ENCODE results near the gene PCSK5.

PCSK5 gene

DNA sequence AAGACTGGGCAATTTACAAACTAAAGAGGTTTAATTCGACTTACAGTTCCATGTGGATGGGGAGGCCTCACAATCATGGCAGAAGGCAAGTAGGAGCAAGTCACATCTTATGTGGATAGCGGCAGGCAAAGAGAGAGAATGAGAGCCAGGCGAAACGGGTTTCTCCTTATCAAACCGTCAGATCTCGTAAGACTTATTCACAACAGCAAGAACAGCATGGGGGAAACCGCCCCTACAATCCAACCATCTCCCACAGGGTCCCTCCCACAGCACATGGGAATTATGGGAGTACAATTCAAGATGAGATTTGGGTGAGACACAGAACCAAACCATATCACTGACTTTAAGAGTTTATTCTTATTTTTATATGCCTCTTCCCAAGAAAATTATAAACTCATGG is 443.5 kb downstream of the PCSK5 start:
- no peaks in the 10 kb centered on the region for H3K27me3 ChIP-seq (ENCODE audit: low read length)
- no peaks in the 10 kb centered on the region for H3K9me3 ChIP-seq (ENCODE audit: insufficient read depth, low read length)
- H3K27ac ChIP-seq (ENCODE audit: low read depth, low read length) = no peak overlapping the region
- H4K20me1 ChIP-seq (ENCODE audit: low read depth, low read length) = no peaks in the 10 kb centered on the region
- H3K9ac ChIP-seq (ENCODE audit: low read length) = no peak overlapping the region
- TF ChIP-seq, protein P1, sequence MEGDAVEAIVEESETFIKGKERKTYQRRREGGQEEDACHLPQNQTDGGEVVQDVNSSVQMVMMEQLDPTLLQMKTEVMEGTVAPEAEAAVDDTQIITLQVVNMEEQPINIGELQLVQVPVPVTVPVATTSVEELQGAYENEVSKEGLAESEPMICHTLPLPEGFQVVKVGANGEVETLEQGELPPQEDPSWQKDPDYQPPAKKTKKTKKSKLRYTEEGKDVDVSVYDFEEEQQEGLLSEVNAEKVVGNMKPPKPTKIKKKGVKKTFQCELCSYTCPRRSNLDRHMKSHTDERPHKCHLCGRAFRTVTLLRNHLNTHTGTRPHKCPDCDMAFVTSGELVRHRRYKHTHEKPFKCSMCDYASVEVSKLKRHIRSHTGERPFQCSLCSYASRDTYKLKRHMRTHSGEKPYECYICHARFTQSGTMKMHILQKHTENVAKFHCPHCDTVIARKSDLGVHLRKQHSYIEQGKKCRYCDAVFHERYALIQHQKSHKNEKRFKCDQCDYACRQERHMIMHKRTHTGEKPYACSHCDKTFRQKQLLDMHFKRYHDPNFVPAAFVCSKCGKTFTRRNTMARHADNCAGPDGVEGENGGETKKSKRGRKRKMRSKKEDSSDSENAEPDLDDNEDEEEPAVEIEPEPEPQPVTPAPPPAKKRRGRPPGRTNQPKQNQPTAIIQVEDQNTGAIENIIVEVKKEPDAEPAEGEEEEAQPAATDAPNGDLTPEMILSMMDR (IDR thresholded peaks at IDR 0.05; ENCODE audit: insufficient read depth, low read length, poor library complexity, severe bottlenecking) = no peak
- TF ChIP-seq EZH2phosphoT487 (conservative IDR thresholded peaks at IDR 0.05; ENCODE audit: low read length) = no peak
- no peaks in the 10 kb centered on the region for H3F3A ChIP-seq (ENCODE audit: insufficient read depth)
- H3K9me2 ChIP-seq (replicated peaks; ENCODE audit: insufficient read depth, low read length) = no peaks in the 10 kb centered on the region
- H3K79me2 ChIP-seq (ENCODE audit: insufficient read depth, low read length) = no peaks in the 10 kb centered on the region
- no peak overlapping the region for H3K4me3 ChIP-seq (ENCODE audit: insufficient read depth, low read length, poor library complexity, severe bottlenecking)
- no peak overlapping the region for H2AFZ ChIP-seq (ENCODE audit: low read depth, low read length, severe bottlenecking)
- H3K4me2 ChIP-seq (ENCODE audit: low read depth, low read length, poor library complexity, severe bottlenecking) = no peak overlapping the region
- H3K36me3 ChIP-seq (ENCODE audit: low read length) = no peaks in the 10 kb centered on the region

DNA sequence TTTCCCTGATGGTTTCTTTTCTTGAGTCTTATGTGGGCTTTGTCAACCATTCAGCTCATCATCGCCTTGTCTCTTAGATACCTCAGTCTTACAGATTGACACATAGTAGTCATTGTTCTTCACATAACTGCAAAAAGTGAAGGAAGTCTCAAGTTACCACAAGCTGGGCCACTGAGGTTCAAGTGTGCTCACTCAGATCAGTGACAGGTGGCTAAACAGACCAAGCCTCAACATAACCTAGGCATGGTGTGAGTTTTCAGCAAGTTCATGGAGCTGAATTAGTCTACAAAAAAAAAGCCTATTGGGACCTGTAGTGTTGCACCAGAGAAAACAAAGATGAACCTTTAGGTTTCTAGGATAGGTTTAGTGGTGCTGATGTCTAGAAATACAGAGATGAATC is 445.6 kb downstream of the PCSK5 start:
- no peaks in the 10 kb centered on the region for H3K36me3 ChIP-seq (ENCODE audit: low read length)

DNA sequence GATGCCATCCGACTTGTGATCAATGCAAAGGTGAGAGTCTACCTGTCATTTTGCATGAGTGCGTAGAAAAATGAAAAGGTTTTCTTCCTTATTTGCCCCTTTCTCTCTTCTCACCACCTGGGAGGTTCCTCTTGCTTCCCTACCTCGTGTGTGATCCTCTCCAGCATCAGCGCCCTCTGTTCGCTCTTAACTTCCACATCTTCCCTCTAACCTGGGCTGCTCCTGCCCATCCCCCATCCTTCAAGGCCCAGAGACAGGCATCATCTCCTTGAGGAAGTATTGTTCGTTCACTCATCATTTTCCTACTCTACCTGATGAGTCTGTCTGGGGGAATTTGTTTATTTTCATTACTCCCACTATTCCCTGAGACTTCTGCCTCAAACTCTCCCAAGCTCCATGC is 447.9 kb downstream of the PCSK5 start:
- H3K36me3 ChIP-seq (ENCODE audit: low read length) = no peaks in the 10 kb centered on the region
- no peaks in the 10 kb centered on the region for H3K79me2 ChIP-seq (ENCODE audit: insufficient read depth, low read length)
- no peak overlapping the region for H3K9ac ChIP-seq (ENCODE audit: low read length)
- H3K4me3 ChIP-seq (ENCODE audit: insufficient read depth, low read length, poor library complexity, severe bottlenecking) = no peak overlapping the region
- no peak overlapping the region for H2AFZ ChIP-seq (ENCODE audit: low read depth, low read length, severe bottlenecking)
- H4K20me1 ChIP-seq (ENCODE audit: low read depth, low read length) = no peaks in the 10 kb centered on the region
- no peak overlapping the region for H3K27ac ChIP-seq (ENCODE audit: low read depth, low read length)
- H3F3A ChIP-seq (ENCODE audit: insufficient read depth) = no peaks in the 10 kb centered on the region
- H3K4me2 ChIP-seq (ENCODE audit: low read depth, low read length, poor library complexity, severe bottlenecking) = no peak overlapping the region
- no peaks in the 10 kb centered on the region; the same call in 1 of the 2 replicates for H3K9me2 ChIP-seq (replicated peaks; ENCODE audit: insufficient read depth, low read length)
- no peaks in the 10 kb centered on the region for H3K9me3 ChIP-seq (ENCODE audit: insufficient read depth, low read length)
- no peaks in the 10 kb centered on the region for H3K27me3 ChIP-seq (ENCODE audit: low read length)
- TF ChIP-seq, protein P1 (IDR thresholded peaks at IDR 0.05; ENCODE audit: insufficient read depth, low read length, poor library complexity, severe bottlenecking) = no peak
- no peak for TF ChIP-seq EZH2phosphoT487 (conservative IDR thresholded peaks at IDR 0.05; ENCODE audit: low read length)

More for the DNA sequence above, 445.6 kb downstream of the PCSK5 start:
- no peaks in the 10 kb centered on the region; the same call in 1 of the 2 replicates for H3K9me2 ChIP-seq (replicated peaks; ENCODE audit: insufficient read depth, low read length)
- no peak overlapping the region for H3K4me3 ChIP-seq (ENCODE audit: insufficient read depth, low read length, poor library complexity, severe bottlenecking)
- H3K4me2 ChIP-seq (ENCODE audit: low read depth, low read length, poor library complexity, severe bottlenecking) = no peak overlapping the region
- no peaks in the 10 kb centered on the region for H3F3A ChIP-seq (ENCODE audit: insufficient read depth)
- no peaks in the 10 kb centered on the region for H4K20me1 ChIP-seq (ENCODE audit: low read depth, low read length)
- H3K27me3 ChIP-seq (ENCODE audit: low read length) = no peaks in the 10 kb centered on the region
- no peaks in the 10 kb centered on the region for H3K9me3 ChIP-seq (ENCODE audit: insufficient read depth, low read length)
- no peak overlapping the region for H3K9ac ChIP-seq (ENCODE audit: low read length)
- TF ChIP-seq, protein P1 (IDR thresholded peaks at IDR 0.05; ENCODE audit: insufficient read depth, low read length, poor library complexity, severe bottlenecking) = no peak
- H2AFZ ChIP-seq (ENCODE audit: low read depth, low read length, severe bottlenecking) = no peak overlapping the region
- H3K27ac ChIP-seq (ENCODE audit: low read depth, low read length) = no peak overlapping the region
- no peaks in the 10 kb centered on the region for H3K79me2 ChIP-seq (ENCODE audit: insufficient read depth, low read length)
